GM10248 (cell line): ENCODE data around the gene SLC29A1.

Experiments
- CTCF ChIA-PET: fragments of 300-600 bp; sonication (Branson Sonifier 250); formaldehyde crosslinking; extraction: SDS; loops from one replicate; lab custom pipeline; 2021; ENCODE audit warnings: antibody characterized with exemption; lab: Yijun Ruan, JAX
- POLR2A ChIA-PET: fragments of 350-650 bp; sonication (Branson Sonifier 250); formaldehyde crosslinking; extraction: SDS; loops from one replicate; lab custom pipeline; 2020; ENCODE audit warnings: antibody characterized with exemption; lab: Yijun Ruan, JAX
- DNase-seq: peaks from one replicate; pipeline ENCODE4 v3.0.0; 2012; ENCODE audit errors: extremely low spot score
- TF ChIP-seq, protein P1 (sequence below): IDR thresholded peaks from 2 replicates; pipeline ENCODE4 v1.5.1; 2012; ENCODE audit warnings: mild to moderate bottlenecking, low read depth; ENCODE audit errors: extremely low read depth, missing control alignments, control extremely low read depth

Gene SLC29A1

DNA sequence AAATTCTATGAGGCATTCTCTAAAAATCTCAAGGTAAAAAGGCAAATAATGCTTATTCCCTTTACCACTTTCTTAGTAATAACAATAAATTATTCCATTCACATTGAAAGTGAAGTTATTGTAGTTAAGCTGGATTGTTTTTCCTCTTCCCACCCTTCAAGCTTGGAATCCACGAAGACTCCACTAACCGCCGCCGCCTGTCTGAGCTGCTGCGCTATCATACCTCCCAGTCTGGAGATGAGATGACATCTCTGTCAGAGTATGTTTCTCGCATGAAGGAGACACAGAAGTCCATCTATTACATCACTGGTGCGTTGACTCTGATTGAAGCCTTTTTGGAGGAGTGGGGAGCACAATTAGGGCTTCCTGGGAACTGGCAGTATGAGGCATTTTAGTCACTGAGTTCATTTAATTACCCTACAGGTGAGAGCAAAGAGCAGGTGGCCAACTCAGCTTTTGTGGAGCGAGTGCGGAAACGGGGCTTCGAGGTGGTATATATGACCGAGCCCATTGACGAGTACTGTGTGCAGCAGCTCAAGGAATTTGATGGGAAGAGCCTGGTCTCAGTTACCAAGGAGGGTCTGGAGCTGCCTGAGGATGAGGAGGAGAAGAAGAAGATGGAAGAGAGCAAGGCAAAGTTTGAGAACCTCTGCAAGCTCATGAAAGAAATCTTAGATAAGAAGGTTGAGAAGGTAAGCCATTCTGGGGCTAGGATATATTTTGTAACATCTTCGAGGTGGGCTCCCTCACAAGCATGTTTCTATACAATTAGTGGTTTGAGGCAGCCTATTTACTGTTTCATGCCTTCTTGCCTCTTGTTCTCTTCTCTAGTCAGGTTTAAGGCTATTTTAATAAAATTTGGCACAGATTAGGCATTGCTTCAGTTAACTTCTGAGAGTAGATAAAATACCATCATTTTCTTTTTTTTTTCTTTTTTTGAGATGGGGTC lies 28.5 kb downstream of the SLC29A1 start:
- no peak for DNase-seq
- POLR2A ChIA-PET, result interaction anchor here (1.2 to 1.7 kb wide), 3 partner anchors 10 to 120 kb away, joined by 3 to 9 read pairs (median 4); no protein-coding TSS in a partner anchor

GRCh38 chr6:44253307-44254101 lies 30.1 kb downstream of the SLC29A1 start:
- CTCF ChIA-PET, result interaction anchor here (1.0 to 3.8 kb wide), 9 partner anchors 9 to 155 kb away, joined by 3 to 16 read pairs (median 5); no protein-coding TSS in a partner anchor
- DNase-seq, result no peak
- TF ChIP-seq, protein P1, sequence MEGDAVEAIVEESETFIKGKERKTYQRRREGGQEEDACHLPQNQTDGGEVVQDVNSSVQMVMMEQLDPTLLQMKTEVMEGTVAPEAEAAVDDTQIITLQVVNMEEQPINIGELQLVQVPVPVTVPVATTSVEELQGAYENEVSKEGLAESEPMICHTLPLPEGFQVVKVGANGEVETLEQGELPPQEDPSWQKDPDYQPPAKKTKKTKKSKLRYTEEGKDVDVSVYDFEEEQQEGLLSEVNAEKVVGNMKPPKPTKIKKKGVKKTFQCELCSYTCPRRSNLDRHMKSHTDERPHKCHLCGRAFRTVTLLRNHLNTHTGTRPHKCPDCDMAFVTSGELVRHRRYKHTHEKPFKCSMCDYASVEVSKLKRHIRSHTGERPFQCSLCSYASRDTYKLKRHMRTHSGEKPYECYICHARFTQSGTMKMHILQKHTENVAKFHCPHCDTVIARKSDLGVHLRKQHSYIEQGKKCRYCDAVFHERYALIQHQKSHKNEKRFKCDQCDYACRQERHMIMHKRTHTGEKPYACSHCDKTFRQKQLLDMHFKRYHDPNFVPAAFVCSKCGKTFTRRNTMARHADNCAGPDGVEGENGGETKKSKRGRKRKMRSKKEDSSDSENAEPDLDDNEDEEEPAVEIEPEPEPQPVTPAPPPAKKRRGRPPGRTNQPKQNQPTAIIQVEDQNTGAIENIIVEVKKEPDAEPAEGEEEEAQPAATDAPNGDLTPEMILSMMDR, result peak; percentile 66
- POLR2A ChIA-PET, result interaction anchor here (0.9 to 1.2 kb wide), 2 partner anchors 68 to 81 kb away, joined by 3 to 6 read pairs; no protein-coding TSS in a partner anchor

More for the DNA sequence above, 28.5 kb downstream of the SLC29A1 start:
- TF ChIP-seq, protein P1, result no peak
- CTCF ChIA-PET, result interaction anchor here (0.9 to 3.8 kb wide), 4 partner anchors 10 to 79 kb away, joined by 3 to 16 read pairs (median 5); no protein-coding TSS in a partner anchor

GRCh38 chr6:44254191-44255104 lies 31.1 kb downstream of the SLC29A1 start:
- TF ChIP-seq, protein P1, result no peak

GRCh38 chr6:44255105-44255808 lies 31.9 kb downstream of the SLC29A1 start:
- POLR2A ChIA-PET, result interaction anchor here (0.6 to 3.7 kb wide), 5 partner anchors 8 to 152 kb away, joined by 3 to 56 read pairs (median 5); partner anchors contain the start of gene HSP90AB1
- TF ChIP-seq, protein P1, result no peak
- CTCF ChIA-PET, result interaction anchor here (1.0 to 3.8 kb wide), 8 partner anchors 7 to 159 kb away, joined by 3 to 16 read pairs (median 9); partner anchors contain the start of gene AARS2

More at GRCh38 chr6:44254191-44255104, 31.1 kb downstream of the SLC29A1 start:
- ChIA-PET CTCF (interaction anchor here (1.0 to 3.8 kb wide), 12 partner anchors 8 to 158 kb away, joined by 3 to 16 read pairs (median 6); partner anchors contain the start of gene AARS2), POLR2A (interaction anchor here (0.6 to 3.7 kb wide), 6 partner anchors 8 to 151 kb away, joined by 3 to 56 read pairs (median 6); partner anchors contain the start of gene HSP90AB1)
- DNase-seq, result no peak

More at GRCh38 chr6:44255105-44255808, 31.9 kb downstream of the SLC29A1 start:
- DNase-seq, result no peak
